GM19452 (cell line): ENCODE measurements around the gene FCER2.
A peak's percentile ranks its signal among the peaks of the same experiment; 100 is the strongest.
"Not testable (repeated sequence)": the region's sequence is repeated elsewhere in the genome, so short reads cannot be mapped to it uniquely, and the experiment has no call there.

Experiments
- ATAC-seq: cut with Tn5 transposase; IDR thresholded peaks from one replicate; pipeline ENCODE4 v1.9.1; 2021; ENCODE audit not compliant: unreplicated experiment

FCER2 gene, protein sequence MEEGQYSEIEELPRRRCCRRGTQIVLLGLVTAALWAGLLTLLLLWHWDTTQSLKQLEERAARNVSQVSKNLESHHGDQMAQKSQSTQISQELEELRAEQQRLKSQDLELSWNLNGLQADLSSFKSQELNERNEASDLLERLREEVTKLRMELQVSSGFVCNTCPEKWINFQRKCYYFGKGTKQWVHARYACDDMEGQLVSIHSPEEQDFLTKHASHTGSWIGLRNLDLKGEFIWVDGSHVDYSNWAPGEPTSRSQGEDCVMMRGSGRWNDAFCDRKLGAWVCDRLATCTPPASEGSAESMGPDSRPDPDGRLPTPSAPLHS

DNA sequence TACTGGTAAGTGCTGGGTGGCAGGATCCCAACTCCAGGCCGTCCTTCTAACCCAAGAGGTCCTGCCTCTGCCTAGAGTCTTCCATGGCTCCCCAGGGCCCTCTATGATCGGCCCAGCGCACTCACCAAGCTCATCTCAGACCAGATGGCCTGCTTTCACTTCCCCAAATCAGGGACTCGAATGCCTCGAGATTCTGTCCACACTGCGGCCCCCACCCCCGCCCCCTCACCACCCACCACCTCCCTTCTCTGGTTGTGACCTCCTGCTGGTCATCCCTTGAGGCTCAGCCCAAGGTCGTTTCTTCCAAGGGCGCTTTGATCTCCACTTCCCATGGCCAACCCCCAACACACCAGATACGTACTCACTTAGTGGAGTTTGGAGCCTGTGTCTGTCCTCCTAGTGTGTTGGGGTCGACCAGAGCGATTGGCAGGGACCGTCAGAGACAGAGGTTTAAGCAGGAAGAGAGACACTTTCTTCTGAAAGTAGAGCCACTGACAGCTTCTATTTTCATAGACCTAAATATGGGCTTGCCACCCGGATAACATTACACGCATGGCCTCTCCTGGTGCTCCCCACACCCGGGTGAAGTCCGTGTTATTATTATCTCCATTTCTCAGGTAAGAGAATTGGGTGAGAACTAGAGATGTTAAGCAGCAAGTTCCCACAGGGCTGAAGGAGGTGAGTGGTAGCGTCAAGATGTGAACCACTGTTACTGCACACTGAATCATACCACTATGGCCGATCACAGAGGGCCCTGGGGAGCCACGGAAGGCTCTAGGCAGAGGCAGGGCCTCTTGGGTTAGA lies at the start of gene FCER2:
FCER2 (minus strand) TSS at position 478 of the 804 bp plus-strand sequence. CDS start 2,371 bp downstream, outside the sequence.
- peak; percentile 48 for ATAC-seq

DNA sequence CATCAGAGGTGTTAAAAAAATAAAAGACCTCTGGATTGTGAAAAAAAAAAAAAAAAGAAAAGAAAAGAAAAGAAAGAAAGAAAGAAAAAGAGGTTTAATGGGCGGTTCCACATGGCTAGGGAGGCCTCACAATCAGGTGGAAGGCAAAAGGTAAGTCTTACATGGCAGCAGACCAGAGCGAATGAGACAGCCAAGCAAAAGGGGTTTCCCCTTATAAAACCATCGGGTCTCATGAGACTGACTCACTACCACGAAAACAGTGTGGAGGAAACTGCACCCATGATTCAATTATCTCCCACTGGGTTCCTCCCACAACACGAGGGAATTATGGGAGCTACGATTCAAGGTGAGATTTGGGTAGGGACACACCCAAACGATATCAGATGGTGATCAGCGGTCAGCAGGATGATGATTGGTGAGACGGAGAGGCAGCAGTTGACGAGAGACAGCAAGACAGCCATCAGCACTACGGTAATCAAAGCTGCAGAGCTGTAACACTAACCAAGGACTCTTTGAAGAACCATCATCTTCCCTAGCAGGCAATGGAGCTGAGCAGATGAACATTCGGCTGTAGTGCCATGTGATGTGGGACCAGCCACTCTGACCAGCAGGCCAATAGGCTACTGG lies 49.3 kb upstream of the FCER2 start:
- no peak for ATAC-seq

- ATAC-seq = no peak
These were observed 46.8 kb upstream of the FCER2 start for GRCh38 chr19:7748756-7749155.

DNA sequence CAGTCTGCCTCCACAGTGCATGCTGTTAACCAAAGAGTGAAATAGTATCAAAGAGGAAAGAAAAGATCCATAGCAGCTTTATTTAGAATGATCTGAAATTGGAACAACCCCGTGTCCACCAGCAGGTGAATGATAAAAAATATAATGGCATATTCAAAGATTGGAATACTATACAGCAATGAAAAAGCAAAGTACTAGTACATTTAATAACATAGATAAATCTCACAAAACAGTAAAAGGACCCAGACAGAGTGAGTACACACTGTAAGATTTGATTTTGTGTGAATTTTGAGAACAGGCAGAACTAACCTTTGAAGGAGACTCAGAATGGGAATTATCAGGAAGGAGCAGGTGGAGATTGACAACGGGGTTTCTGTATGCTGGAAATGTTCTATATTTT lies 46.2 kb upstream of the FCER2 start:
- no peak for ATAC-seq

GRCh38 chr19:7746903-7747884 lies 45.3 kb upstream of the FCER2 start, which contains the start of gene CD209:
TSS of gene CD209 (minus strand) at chr19:7747534. CDS start at chr19:7747511, 23 bp downstream.
- no peak for ATAC-seq

DNA sequence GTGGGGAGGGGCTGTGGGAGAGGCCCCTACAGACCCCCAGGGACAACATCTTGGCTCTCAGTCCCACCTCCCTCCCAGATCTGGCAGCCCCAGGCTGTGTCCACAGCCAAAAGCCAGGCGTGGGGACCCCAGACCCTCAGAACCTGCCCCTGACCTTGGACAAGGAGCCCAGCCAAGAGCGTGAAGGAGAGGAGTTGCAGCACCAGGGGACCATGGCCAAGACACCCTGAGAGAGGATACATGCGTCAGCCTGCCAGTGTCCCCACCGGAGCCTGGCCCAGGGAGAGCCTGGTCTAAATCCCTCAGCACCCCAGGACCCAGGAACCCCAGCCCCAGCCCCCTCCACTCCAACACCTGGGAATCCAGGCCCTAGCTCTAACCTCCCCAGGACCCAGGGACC lies 44.4 kb upstream of the FCER2 start:
- ATAC-seq = not testable (repeated sequence)

DNA sequence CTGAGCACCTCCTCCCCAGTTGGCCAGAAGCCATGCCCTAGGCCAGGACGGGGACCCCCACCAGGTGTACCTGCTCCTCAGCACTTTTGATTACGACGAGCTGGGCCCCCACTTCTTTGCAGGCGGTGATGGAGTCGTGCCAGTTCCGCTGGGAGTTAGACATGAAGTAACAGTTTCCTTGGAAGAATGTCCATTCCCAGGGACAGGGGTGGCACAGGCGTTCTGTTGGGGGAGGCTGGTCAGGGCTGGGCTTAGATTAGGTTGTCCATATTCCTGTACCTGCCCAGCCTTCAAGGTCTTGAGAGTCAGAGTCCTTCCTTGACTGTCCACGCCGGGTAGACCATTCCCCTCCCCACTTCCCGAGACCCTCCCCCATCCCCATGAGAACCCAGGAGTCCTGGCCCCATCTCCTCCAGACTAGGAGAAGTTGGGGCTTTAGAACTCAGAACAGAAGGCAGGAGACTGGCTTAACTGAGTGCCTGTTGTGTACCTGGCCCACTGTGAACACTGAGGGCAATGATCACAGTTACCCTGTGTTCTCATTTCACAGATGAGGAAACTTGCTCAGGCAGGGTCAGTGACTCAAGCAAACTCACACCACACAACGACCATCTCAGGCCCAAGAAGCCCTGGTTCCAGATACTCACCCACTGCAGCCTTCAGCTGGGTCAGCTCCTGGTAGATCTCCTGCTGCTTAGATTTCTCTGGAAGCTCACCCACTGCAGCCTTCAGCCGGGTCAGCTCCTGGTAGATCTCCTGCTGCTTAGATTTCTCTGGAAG lies 43.1 kb upstream of the FCER2 start:
- no peak for ATAC-seq

DNA sequence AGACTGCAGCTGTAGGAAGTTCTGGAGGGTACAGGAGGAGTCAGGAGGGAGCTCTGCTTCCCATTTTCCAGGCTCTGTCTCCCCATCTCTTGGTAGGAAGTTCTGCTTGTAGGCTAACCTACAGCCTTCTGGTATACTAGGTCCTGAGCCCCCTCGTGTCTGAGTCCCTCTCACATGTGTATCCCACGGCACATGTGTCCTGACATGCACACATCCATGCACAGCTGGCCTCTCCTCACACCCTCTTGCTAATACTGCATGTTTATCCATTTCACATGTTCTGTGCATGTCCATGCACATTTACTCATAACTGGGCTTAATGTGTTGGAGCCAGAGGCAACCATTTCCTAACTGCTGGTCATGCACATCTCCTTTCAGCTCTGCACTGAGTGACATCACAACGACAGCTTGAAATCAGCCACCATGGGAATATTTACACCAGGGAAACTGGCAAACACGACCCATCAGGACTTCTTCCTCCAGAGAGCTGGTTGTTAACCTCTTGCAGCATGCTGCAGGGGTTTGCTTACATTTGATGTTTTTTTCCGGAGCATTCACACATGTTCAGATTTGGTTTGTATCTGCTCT lies 42.4 kb upstream of the FCER2 start:
- ATAC-seq = no peak

DNA sequence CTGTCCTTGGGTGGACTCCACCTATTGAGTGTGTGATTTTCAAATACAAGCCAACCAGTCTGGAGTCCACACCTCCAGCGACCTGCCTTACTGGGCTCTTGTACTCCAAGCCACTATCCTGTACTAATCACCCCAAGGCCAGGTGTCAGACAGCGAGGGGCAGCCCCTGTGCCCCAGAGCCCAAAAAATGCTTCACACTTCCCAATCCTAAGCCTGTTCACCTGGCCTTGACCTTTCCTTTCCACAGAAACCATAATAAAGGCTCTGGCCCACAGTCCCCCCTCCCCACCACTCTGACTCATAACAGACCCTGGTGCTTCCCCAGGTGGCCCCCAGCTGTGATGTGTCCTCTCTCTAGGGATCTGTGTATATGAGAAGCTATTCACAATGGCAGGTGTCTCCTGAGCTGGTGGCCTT lies 41.5 kb upstream of the FCER2 start:
- peak; percentile 70 for ATAC-seq

DNA sequence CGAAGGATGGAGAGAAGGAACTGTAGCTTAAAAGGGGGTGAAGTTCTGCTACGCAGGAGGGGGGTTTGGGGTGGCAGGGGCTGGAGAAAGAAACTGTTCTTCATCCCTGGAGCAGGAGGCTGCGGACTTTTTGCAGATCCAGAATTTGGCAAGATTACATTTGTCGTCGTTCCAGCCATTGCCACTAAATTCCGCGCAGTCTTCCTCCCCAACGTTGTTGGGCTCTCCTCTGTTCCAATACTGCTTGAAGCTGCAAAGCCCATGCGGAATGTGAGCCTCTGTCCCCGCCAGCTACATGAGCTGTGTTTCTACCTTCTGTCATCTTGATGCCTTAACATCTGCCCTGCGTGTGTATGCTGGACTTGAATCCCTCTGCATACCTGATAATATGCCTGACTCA lies 41.1 kb upstream of the FCER2 start:
- ATAC-seq = no peak

- ATAC-seq = no peak
These were observed 40.6 kb upstream of the FCER2 start for GRCh38 chr19:7742575-7742974.

GRCh38 chr19:7740682-7741054 lies 38.7 kb upstream of the FCER2 start:
- no peak for ATAC-seq

- ATAC-seq = no peak
These were observed 38.1 kb upstream of the FCER2 start for GRCh38 chr19:7739801-7740681.

DNA sequence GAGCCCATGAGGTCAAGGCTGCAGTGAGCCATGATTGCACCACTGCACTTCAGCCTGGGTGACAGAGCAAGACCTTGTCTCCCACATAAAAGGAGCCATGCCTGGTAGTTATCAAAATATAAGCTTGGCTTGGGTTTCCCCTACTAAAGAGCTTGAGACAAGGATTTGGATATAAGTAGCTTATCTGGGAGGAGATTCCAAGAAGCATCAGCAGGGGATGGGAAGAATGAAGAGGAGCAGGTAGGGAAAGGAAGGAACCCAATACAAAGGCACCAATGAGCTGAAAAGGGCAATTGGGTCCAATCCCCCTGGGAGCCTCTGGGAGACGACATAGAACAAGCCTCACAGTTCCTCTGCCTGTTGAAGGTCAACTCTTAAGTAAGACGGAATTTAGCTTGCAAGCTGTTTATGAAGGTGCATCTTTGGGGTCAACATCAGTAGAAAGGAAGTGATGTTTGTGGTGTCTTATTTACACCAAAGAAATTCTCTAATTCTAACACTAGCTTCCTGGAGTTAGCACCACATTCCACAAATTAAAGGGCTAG lies 37.4 kb upstream of the FCER2 start:
- no peak for ATAC-seq

- ATAC-seq = no peak
These were observed 36.1 kb upstream of the FCER2 start for GRCh38 chr19:7738023-7738422.

GRCh38 chr19:7737215-7737614 lies 35.3 kb upstream of the FCER2 start:
- ATAC-seq = no peak

GRCh38 chr19:7736148-7736547 lies 34.2 kb upstream of the FCER2 start:
- no peak for ATAC-seq
